Left colon (tissue), 2 donors: ENCODE measurements around the gene PPP1R2B. TPM values are rescaled to one million over a fixed set of nuclear protein-coding genes. Genes with fewer than 3 reads are reported as not detected.
"Not testable (repeated sequence)": the region's sequence is repeated elsewhere in the genome, so short reads cannot be mapped to it uniquely, and the experiment has no call there.

Experiments used
- ATAC-seq: fragments of 200-7000 bp; cut with Tn5 transposase; one replicate; pipeline ENCODE4 v1.9.1; 2020; ENCODE audit warnings: mild to moderate bottlenecking, moderate library complexity
- DNase-seq, 2 donors: peaks; one replicate each; pipeline ENCODE4 v3.0.0-alpha.2; 2020
- intact Hi-C, 2 donors: fragments of 100-400 bp; cut with DNase I in 1 of 2; cut with micrococcal nuclease in 1 of 2; formaldehyde crosslinking; loops; one replicate each; pipeline versions ENCODE4 v1.11.2 to v1.14.0; 2022; cut with DNase I, micrococcal nuclease
- long read RNA-seq: library from polyadenylated mRNA; unstranded; transcript quantifications from one replicate; pipeline ENCODE4 v2.0.0, GENCODE V29; 2021
- total RNA-seq, 2 donors: library from RNA; stranded (reverse); fragmentation: NEBNext Ultra II Directional; extraction: Animal tissue kit (Norgen Biotek cat#: 25700); gene quantifications; one replicate each; pipeline ENCODE4 v1.2.1, GENCODE V29; 2021
- donor health status: DM: no; HTN: no; CAD: no.
- donor health status: DM: yes; HTN: yes; CAD: no.

Gene PPP1R2B
- not detected for total RNA-seq
- long read RNA-seq = 0 reads

DNA sequence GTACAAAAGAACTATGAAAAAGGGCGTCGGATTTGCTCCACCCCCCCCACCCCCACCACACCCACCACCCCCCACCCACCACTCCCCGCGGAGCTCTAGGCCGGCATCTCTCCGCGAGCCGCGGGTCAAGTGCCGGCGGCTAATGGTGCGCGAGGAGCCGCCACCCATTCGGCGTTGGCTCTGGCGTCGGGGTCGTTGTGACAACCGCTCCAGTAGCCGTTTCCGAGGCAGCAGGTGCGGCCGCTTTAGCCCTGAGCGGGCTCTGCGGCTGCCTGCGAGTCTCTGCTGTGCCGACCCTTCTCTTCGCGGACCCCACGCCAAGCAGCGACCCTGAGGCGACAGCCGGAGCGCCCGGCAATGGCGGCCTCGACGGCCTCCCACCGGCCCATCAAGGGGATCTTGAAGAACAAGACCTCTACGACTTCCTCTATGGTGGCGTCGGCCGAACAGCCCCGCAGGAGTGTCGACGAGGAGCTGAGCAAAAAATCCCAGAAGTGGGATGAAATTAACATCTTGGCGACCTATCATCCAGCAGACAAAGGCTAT, at the start of gene PPP1R2B:
Gene PPP1R2B (plus strand): TSS at position 90 of the 546 bp plus-strand sequence. CDS start 268 bp downstream, at position 358.
- ATAC-seq (no peak), DNase-seq (no peak)
- intact Hi-C loops = no loop called here

DNA sequence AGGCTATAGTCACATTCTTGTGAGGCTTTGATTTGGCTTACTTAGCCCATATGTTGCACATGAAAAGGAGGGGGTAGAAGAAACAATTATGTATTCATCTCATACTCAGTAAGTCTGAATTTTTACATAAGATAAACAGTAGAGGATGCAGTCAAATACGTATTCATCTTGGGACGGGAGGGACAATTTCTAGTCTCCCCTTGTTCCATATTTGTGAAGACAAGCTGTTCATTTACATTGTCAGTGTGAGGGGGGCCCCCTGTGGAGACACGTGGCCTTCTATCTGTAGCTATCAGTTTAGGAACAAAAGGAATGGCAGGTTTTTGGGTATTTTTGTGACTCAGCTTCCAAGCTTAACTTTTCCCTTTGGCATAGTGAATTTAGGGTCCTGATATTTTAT, 49.2 kb upstream of the PPP1R2B start:
- ATAC-seq (no peak), DNase-seq (no peak)
- intact Hi-C loops = no loop called here

DNA sequence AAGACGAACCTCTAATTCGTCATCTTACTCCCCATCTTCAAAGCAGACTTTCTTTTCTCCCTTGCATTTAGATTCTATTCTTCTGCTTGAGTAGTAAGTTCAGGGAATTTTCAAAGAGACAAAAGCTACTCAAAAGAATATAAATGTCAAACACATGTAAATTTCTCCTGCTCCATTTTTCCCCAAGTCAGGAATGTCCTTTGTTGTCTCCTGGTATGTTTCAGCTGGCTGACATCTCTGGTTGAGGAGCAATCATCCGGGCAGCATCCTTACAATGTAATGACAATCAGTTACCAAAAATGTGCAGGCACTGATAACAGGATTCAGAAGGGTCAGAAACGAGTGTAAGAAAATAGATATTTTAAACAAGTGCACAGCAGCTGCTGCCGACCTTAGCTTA, 47.6 kb upstream of the PPP1R2B start:
- no peak for ATAC-seq
- no peak for DNase-seq
- intact Hi-C loops = no loop called here

DNA sequence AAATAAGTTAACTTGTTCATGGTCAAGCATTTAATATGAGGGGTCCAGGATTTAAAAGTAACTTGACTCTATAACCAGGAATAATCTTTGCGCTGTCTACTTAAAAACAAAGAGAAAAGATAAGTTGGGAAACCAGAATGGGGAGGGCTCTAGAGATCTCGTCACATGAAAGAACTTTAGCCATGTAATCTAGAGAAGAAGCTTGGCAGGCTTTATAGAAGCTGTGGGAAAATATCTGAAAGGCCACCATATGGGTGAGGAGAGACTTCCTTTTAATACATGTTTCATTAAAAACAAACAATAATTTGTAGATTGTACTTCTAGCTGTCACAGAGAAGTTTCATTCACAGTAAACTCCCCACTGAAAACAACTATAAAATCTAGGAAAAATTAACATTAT, 46.7 kb upstream of the PPP1R2B start:
- intact Hi-C loops = no loop called here
- no peak for DNase-seq
- no peak for ATAC-seq

DNA sequence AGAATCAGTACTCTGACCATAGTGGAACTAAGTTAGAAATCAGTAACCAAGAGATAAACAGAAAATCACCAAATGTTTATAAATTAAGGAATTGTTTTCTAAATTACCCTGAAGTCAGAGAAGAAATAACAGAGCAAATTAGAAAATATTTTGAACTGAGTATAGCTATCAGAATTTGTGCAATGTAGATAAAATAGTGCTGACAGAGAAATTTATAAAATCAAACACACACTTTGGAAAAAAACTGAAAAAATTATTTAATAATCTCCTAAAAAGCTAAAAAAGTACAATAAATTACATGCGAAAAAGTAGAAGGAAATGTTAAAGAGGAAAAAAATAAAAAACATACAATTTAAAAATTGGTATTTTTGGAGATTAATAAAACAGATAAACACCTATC, 37.1 kb upstream of the PPP1R2B start:
- ATAC-seq (no peak), DNase-seq (no peak)
- intact Hi-C loops = no loop called here

DNA sequence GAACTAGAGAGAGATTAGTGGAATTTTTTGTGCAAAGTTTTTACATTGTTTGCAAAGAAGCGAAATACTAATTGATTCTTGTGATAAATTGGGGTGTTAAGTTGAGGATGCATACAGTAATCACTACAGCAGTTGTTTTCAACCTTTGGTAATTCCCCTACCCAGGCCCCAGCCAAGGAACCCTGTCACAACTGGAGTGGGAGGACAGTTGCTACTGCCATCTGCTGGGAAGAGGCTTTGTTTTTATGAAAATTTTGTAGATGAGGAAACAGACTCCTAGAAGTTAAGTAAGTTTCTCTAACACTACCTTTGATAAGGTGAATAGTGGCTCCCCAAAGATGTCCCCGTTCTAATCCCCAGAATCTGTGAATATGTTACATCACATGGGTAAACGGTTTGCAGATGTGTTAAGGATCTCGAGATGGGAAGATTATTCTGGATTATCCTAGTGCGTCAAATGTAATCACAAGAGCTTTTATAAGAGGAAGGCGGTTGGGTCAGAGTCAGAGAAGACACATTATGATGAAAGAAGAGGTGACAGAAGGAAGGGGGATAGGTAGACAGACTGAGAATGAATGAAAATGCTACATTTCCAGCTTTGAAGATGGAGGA, 34.0 kb upstream of the PPP1R2B start:
- intact Hi-C loops = no loop called here
- DNase-seq (peak in 1 of 2 donors; percentile 20), ATAC-seq (peak; percentile 49)

DNA sequence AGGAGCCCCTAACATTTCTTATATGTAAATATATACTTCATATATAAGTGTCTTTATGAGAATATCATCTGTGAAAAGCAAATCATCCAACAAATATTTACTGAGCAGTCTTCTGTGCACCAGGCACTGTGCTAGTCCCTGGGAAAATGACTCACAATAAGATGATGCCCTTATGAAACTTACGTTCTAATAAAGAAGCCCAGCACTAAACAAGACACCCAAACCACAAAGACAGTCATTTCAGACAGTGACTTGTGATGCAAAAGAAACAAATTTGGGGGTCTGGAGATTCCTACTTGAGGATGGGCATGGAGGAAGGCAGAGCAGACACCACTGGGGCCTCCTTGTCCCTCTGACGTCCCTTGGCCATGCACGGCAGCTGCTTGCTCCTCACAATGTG, 30.6 kb upstream of the PPP1R2B start:
- intact Hi-C loops = no loop called here
- ATAC-seq = no peak
- no peak for DNase-seq

DNA sequence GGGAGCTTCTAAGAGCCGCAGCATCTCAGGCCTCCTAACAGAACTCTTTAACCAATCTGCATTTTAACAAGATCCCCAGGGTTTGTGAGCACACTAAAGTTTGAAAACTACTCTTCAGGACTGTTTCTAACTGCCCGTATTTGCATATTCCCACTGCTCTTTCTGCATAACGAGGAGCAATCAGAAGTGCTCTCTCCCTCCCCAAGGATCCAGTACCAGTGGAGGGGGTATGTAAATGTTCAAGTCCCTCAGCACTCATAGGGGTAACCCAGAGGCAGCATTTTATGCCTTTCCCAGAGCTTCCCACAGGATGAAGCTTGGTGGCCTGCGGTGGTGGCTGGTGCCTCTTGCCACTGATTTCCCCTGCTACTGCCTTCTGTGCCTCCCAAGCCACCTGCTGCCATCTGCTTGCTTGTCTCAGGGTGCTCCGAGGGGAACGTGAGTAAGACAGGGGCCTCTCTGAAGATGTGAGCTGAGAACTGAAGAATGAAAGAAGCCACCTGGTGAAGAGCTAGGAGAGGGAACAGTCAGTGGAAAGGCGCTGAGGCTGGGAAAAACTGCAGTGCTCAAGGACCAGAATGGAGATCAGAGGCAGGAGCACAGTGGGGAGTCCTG, 30.0 kb upstream of the PPP1R2B start:
- ATAC-seq = no peak
- DNase-seq = no peak
- intact Hi-C loops = loop anchor here in 1 of 2 donors (5.0 kb wide), 1 partner anchor 878 kb away; no protein-coding TSS in a partner anchor

DNA sequence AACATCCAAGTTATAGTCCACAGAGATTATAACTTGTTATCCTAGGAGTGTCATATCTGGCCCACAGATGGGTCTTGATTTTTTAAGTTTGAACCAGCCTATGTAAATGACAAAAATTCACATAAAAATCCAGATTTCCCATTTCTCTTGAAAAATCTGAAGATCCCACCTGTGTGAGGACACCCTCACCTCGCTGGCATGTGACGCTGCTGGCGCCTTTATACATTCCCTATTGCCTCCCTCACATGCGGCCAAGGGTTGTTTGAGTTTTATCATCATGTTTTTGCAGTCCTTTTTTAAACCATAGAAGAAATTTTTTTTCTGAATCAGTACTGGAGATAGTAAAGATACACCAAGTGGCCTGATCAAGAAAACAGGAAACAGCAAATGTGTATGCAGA, 25.9 kb upstream of the PPP1R2B start:
- DNase-seq = no peak
- intact Hi-C loops = loop anchor here in 1 of 2 donors (5.0 kb wide), 1 partner anchor 882 kb away; no protein-coding TSS in a partner anchor
- ATAC-seq = no peak

DNA sequence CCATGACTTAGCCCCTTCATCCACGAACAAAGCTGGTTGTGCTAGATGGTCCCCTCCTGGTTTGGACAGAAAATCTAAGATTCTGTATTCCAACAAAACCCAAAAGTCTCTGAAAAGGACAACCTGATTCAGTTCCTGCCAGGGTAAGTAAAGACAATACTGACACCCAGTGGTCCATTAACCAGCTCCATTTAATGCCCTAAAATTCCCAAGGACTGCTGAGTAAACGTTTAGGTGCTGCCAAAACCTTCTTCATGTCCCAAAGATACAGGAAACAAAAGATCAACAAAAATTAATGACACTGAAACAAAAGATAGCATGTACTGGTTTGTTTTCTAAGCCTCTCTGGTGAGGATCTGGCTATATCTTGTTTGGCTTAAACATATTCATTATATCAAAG, 25.3 kb upstream of the PPP1R2B start:
- ATAC-seq = no peak
- intact Hi-C loops = loop anchor here in 1 of 2 donors (5.0 kb wide), 1 partner anchor 882 kb away; no protein-coding TSS in a partner anchor
- no peak for DNase-seq

DNA sequence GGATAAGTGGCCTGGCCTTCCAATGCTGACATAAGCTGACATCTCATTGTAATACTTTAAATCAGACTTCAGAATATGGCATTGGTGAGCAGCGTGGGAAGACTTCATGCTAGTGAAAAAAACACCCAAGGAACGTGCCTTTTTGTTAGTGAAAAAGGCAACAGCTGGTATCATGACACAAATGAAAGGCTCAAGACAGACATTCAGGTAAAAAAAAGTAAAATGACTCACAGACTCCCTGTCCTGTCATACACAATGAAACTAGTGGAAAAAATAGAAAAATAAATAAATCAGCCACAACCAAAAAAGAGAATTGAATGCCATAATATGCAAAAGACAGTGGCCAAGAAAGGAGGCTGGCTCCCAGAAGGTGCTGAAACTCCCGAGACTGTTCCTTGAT, 24.4 kb upstream of the PPP1R2B start:
- intact Hi-C loops = no loop called here
- no peak for ATAC-seq
- no peak for DNase-seq

DNA sequence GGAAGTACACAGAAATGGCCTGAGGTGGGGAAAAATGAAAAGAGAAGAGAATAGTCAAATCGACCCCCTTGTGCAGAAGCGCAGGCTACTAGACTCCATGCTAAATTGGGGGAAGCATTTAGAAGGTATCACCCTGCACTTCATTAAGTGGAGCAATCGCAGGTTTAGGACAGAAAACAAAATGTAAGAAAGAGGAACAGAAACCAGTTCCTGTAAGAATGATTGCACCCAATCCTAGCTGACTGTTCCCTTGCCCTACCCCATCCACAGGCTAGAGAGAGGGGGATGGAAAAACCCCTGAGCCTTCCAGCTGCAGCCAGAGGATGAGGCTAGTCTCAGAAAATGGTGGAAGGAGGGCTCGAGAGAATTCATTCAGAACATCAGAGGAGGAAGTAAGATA, 23.9 kb upstream of the PPP1R2B start:
- DNase-seq (no peak), ATAC-seq (no peak)
- intact Hi-C loops = no loop called here

DNA sequence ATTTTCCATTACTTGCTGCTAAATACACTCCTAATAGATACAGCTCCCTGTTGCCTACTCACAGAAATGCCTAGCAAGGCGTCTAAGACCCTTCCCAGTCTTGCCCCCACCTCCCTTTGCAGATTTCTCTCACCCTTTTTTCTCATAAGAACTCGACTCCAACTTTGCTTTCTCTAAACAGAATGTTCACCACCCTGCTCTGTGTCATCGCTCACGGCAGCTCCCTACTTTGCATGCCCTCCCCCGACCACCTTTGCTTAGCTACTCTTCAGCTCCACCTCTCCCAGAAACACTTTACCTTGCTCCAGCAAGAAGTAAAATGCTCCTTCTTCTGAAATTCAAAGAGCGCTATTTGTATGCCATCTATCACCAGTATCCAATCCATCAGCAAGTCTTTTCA, 15.2 kb upstream of the PPP1R2B start:
- DNase-seq (no peak), ATAC-seq (no peak)
- intact Hi-C loops = no loop called here

DNA sequence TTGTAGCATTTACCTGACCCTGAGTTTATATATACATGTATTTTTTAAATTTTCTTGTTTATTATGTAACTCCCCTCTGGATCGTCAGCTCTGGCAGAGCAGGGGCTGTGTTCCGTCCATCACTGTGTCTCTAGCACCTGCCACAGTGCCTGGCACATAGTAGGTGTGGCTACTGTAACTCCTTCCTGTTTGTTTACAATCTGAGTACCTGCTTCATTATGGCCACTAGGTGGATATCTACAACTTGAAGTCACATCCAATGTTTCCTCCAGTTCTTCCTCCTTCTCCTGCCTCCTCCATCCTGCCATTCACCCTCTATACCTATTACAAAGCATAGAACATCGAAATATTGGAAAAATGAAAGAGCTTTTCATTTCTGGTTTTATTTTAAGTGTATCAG, 14.2 kb upstream of the PPP1R2B start:
- ATAC-seq = peak; percentile 58
- intact Hi-C loops = no loop called here

DNA sequence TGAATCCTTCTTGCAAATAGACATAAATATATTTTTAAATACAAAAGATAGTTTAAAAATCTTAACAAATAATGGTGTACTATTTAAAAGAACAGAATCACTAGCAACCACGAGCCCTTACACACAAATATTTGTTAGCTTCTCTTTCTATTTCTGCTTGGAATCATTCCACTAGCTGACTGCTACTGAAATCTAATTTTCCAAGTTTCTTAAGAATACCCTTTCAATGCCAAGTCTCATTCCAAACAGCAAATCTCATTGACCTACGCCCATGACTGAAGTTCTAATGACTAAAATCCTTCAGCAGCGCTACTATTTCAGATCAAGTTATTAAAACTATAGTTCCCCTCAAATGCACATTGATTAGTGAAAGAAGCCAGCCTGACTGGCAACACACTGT, 13.2 kb upstream of the PPP1R2B start:
- ATAC-seq (no peak), DNase-seq (no peak)
- intact Hi-C loops = no loop called here

More for the DNA sequence above, 14.2 kb upstream of the PPP1R2B start:
- DNase-seq = no peak

DNA sequence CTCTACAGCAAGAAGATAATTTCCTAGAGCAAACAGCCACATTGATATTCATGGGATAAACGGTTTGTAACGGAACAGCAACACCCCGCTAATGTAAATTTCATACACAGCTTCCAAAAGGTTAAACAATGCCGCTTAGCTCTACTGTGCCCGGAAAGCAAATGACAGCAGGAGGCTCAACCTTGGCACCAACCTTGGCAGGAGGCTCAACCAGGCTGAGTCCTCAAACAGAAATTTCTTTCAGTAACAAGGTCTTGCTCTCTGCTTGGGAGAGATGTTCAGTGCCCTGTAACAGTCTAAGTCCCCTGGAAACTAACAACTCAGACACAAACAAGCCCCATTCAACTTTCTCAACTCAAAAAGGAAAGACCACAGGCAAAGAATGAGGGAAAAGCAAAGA, 11.1 kb upstream of the PPP1R2B start:
- DNase-seq (no peak), ATAC-seq (no peak)
- intact Hi-C loops = no loop called here

DNA sequence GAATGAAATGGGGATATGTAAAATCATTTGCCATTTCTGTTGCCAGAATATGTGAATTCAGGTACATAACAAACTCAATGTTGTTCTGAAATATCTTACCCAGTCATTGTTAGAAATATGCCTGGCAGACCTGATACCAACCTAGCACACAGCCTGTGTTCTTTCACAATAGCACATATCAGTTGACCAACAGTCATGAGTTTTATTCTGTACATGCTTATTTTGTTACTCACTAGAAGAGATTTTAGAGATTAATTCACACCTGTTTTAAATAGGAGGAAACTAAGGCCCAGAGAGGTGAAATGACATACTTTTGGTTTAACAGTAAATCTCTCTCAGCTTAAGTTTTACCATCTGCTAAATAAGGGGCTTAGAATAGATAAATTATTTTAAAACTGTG, 8.4 kb upstream of the PPP1R2B start:
- intact Hi-C loops = no loop called here
- DNase-seq = no peak
- ATAC-seq = no peak

DNA sequence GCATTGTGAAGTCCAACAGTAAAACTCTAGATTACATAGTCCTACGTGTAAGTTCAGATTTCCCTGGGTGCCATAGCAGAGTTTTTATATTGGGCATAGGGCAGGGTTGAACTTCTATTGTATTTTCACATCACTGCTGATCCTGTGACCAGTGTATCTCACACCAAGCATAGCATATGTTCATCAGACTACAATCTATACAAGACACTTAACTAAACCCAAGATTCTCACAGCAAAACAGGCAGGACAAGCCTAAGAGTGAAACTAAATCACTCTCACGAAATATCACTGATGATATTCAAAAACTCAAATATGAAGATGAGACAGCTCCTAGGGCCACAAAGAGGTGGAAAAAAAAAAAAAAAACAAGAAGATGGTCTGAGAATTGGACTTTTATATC, 3.2 kb upstream of the PPP1R2B start:
- no peak for ATAC-seq
- intact Hi-C loops = no loop called here
- no peak for DNase-seq

DNA sequence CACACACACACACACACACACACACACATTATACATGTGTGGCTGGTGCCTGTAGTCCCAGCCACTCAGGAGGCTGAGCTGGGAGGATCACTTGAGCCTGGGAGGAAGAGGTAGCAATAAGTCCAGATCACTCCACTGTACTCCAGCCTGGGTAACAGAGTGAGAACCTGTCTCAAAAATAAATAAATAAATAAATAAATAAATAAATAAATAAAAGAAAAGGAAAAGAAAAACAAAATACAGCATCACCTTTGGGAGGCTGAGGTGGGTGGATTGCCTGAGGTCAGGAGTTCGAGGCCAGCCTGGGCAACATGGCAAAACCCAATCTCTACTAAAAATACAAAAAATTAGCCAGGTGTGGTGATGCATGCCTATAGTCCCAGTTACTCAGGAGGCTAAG, 1.6 kb upstream of the PPP1R2B start:
- DNase-seq, ATAC-seq, intact Hi-C loops: not testable (repeated sequence)

DNA sequence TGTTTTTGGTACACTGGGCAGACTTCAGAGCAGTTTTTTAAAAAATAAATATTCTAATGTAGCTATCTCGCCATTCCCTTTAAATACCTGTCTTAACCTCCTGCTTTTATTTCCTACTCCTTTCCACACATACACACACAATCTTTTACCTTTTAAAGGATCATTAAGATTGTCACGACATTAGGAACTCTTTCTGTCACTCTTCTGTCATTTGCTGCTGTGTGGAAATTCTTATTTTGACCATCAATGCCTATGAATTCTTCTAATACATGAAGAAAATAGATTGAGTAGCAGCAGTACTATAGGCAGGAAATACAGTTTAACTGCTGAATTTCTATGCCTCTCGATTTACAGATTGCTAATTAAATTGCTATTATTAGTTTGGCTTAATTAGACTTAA, 1.8 kb downstream of the PPP1R2B start:
- intact Hi-C loops = no loop called here
- ATAC-seq (no peak), DNase-seq (no peak)

DNA sequence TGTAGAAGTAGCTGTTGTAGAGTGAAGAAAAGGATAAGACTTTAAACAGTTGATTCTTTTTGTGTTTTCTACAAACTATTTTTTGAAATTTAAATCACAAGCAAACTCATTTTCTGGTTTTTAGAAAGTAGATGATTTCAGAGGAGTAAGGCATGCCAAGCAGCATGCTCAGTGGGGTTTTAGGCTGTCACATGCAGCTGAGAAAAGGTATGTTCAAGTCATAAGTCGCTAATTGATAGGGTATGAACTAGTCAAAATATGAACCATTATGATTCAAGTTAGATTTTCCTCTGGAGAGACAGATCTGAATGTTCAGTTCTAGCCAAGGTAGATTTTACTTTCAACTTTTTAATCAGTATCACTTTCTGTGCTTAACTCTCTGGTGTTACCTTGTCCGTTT, 3.0 kb downstream of the PPP1R2B start:
- ATAC-seq, intact Hi-C loops, DNase-seq: not testable (repeated sequence)
